Caco-2 (cell line): Measurements from ENCODE around the gene FAM181A. TPM values are rescaled to one million over a fixed set of nuclear protein-coding genes. Genes with fewer than 3 reads are reported as not detected.

ENCODE experiments used
- BruUV-seq: library from RNA; stranded (reverse); fragments of 400-500 nt; replicated peaks from 2 replicates; lab custom pipeline; 2021; lab: Mats Ljungman, UMichigan
- CTCF ChIA-PET: fragments of 300-600 bp; sonication (Branson Sonifier 250); formaldehyde crosslinking; loops from one replicate; lab custom pipeline; 2022; ENCODE audit warnings: antibody characterized with exemption; lab: Charles Lee
- POLR2A ChIA-PET: fragments of 300-600 bp; sonication (Branson Sonifier 250); formaldehyde crosslinking; loops from one replicate; lab custom pipeline; 2022; ENCODE audit warnings: antibody characterized with exemption; lab: Charles Lee
- DNase-seq, 2 experiments: peaks; one replicate each; pipeline versions ENCODE4 v3.0.0 to v3.0.0-alpha.2; 2020 to 2022
- H3K27me3 ChIP-seq: replicated peaks from 2 replicates; pipeline ENCODE4 v1.6.0; 2011; ENCODE audit warnings: low read length; ENCODE audit not compliant: control insufficient read depth, insufficient read depth
- H3K36me3 ChIP-seq: 2 replicates; pipeline ENCODE4 v1.5.1; 2011; ENCODE audit warnings: low read length; ENCODE audit not compliant: control insufficient read depth, insufficient read depth
- H3K4me1 ChIP-seq: fragments of 250-450 bp; sonication (Bioruptor Pico); 2 replicates; pipeline ENCODE4 v1.5.1; 2020; ENCODE audit warnings: mild to moderate bottlenecking
- H3K4me3 ChIP-seq: 2 replicates; pipeline ENCODE4 v1.5.1; 2011; ENCODE audit warnings: low read depth, mild to moderate bottlenecking, control low read depth, low read length
- H3K9me3 ChIP-seq: fragments of 250-450 bp; sonication (Bioruptor Pico); 2 replicates; pipeline ENCODE4 v1.5.1; 2020; ENCODE audit warnings: mild to moderate bottlenecking, moderate library complexity
- H3K27ac Mint-ChIP-seq: one replicate; pipeline ENCODE4 v1.8.0; 2022; ENCODE audit warnings: mixed read lengths; ENCODE audit not compliant: unreplicated experiment
- H3K27me3 Mint-ChIP-seq: one replicate; pipeline ENCODE4 v1.8.0; 2022; ENCODE audit warnings: mixed read lengths; ENCODE audit not compliant: insufficient read depth, unreplicated experiment
- H3K36me3 Mint-ChIP-seq: one replicate; pipeline ENCODE4 v1.8.0; 2022; ENCODE audit warnings: mild to moderate bottlenecking, mixed read lengths; ENCODE audit not compliant: insufficient read depth, unreplicated experiment
- H3K4me1 Mint-ChIP-seq: one replicate; pipeline ENCODE4 v1.8.0; 2022; ENCODE audit warnings: low read depth, mixed read lengths; ENCODE audit not compliant: unreplicated experiment
- H3K4me3 Mint-ChIP-seq: one replicate; pipeline ENCODE4 v1.8.0; 2022; ENCODE audit warnings: mild to moderate bottlenecking, moderate library complexity, mixed read lengths; ENCODE audit not compliant: unreplicated experiment
- H3K9me3 Mint-ChIP-seq: one replicate; pipeline ENCODE4 v1.8.0; 2022; ENCODE audit warnings: mixed read lengths; ENCODE audit not compliant: unreplicated experiment
- CTCF ChIP-seq, 2 experiments: fragments of 200-600 bp in 1 of 2; IDR thresholded peaks; 1 replicate in 1 of 2; 2 replicates in 1 of 2; pipeline versions ENCODE4 v1.5.1 to v1.8.0; 2011 to 2022; ENCODE audit warnings: antibody characterized with exemption in 1 of 2, control low read depth in 1 of 2, inconsistent platforms in 1 of 2, low read depth in 1 of 2, low read length in 1 of 2, mild to moderate bottlenecking in 1 of 2, moderate library complexity in 1 of 2; ENCODE audit not compliant: insufficient read depth in 1 of 2, severe bottlenecking in 1 of 2, unreplicated experiment in 1 of 2
- intact Hi-C: fragments of 100-400 bp; cut with micrococcal nuclease; formaldehyde crosslinking; loops from one replicate; pipeline ENCODE4 v1.10.0; 2022; ENCODE audit not compliant: unreplicated experiment
- total RNA-seq: library from RNA; stranded (reverse); gene quantifications from 2 replicates; pipeline ENCODE4 v1.2.3, GENCODE V29; 2022

Gene FAM181A
- total RNA-seq, 1 experiment from 2014 or later: not detected

- Mint-ChIP-seq H3K36me3 (no peaks in the 10 kb centered on the region), H3K4me1 (no peaks in the 10 kb centered on the region), H3K27ac (no peak overlapping the region), H3K4me3 (no peak overlapping the region), H3K9me3 (no peaks in the 10 kb centered on the region), H3K27me3 (no peaks in the 10 kb centered on the region)
- CTCF ChIA-PET: no interaction called here
- DNase-seq: no peak
- no peak overlapping the region for H3K4me3 ChIP-seq
- intact Hi-C loops: no loop called here
- H3K27me3 ChIP-seq: no peaks in the 10 kb centered on the region
- no peaks in the 10 kb centered on the region for H3K4me1 ChIP-seq
- H3K9me3 ChIP-seq: no peaks in the 10 kb centered on the region
- no peak for TF ChIP-seq CTCF (IDR thresholded peaks at IDR 0.05; ENCODE audit: insufficient read depth in 1 of 2, low read depth in 1 of 2, low read length in 1 of 2, severe bottlenecking in 1 of 2, unreplicated experiment in 1 of 2)
- H3K36me3 ChIP-seq: no peaks in the 10 kb centered on the region
- no TSS peak for BruUV-seq
- POLR2A ChIA-PET: no interaction called here
Observed at GRCh38 chr14:93932642-93933041, 5.5 kb downstream of the FAM181A start.

- TF ChIP-seq CTCF (IDR thresholded peaks at IDR 0.05; ENCODE audit: insufficient read depth in 1 of 2, low read depth in 1 of 2, low read length in 1 of 2, severe bottlenecking in 1 of 2, unreplicated experiment in 1 of 2): no peak
- no peak for DNase-seq
- CTCF ChIA-PET: interaction anchor here (1.0 to 1.3 kb wide), 4 partner anchors 18 to 280 kb away, joined by 3 read pairs; no protein-coding TSS in a partner anchor
- POLR2A ChIA-PET: no interaction called here
- intact Hi-C loops: loop anchor here (5.0 kb wide), 1 partner anchor 67 kb away; no protein-coding TSS in a partner anchor
- Mint-ChIP-seq H3K4me3 (no peak overlapping the region), H3K4me1 (no peaks in the 10 kb centered on the region), H3K36me3 (no peaks in the 10 kb centered on the region), H3K9me3 (no peaks in the 10 kb centered on the region), H3K27me3 (no peaks in the 10 kb centered on the region), H3K27ac (no peak overlapping the region)
- BruUV-seq: no TSS peak
- Histone ChIP-seq H3K27me3 (no peaks in the 10 kb centered on the region), H3K9me3 (no peaks in the 10 kb centered on the region), H3K4me3 (no peak overlapping the region), H3K4me1 (no peaks in the 10 kb centered on the region), H3K36me3 (no peaks in the 10 kb centered on the region)
Observed at GRCh38 chr14:93935213-93935612, 8.1 kb downstream of the FAM181A start.

GRCh38 chr14:93936245-93936644, 9.1 kb downstream of the FAM181A start:
- peak; percentile 58 to 71 for TF ChIP-seq CTCF (IDR thresholded peaks at IDR 0.05; ENCODE audit: insufficient read depth in 1 of 2, low read depth in 1 of 2, low read length in 1 of 2, severe bottlenecking in 1 of 2, unreplicated experiment in 1 of 2)
- H3K36me3 Mint-ChIP-seq: no peaks in the 10 kb centered on the region
- H3K27ac Mint-ChIP-seq: no peak overlapping the region
- Histone ChIP-seq H3K9me3 (no peaks in the 10 kb centered on the region), H3K4me1 (no peaks in the 10 kb centered on the region), H3K36me3 (no peaks in the 10 kb centered on the region), H3K4me3 (no peak overlapping the region), H3K27me3 (no peaks in the 10 kb centered on the region)
- CTCF ChIA-PET: interaction anchor here (0.6 to 1.3 kb wide), 6 partner anchors 17 to 281 kb away, joined by 3 read pairs; no protein-coding TSS in a partner anchor
- intact Hi-C loops: loop anchor here (1.0 to 5.0 kb wide), 2 partner anchors 66 to 281 kb away; no protein-coding TSS in a partner anchor
- no TSS peak for BruUV-seq
- H3K4me1 Mint-ChIP-seq: no peaks in the 10 kb centered on the region
- H3K27me3 Mint-ChIP-seq: no peaks in the 10 kb centered on the region
- no peak overlapping the region for H3K4me3 Mint-ChIP-seq
- peak in 1 of 2 experiments; percentile 49 for DNase-seq
- no peaks in the 10 kb centered on the region for H3K9me3 Mint-ChIP-seq
- POLR2A ChIA-PET: no interaction called here
